HUDEP-2 (cell line): Measurements from ENCODE around the gene SIPA1L2.
A peak's percentile ranks its signal among the peaks of the same experiment; 100 is the strongest.
"Not testable (repeated sequence)": the region's sequence is repeated elsewhere in the genome, so short reads cannot be mapped to it uniquely, and the experiment has no call there.

Experiments used
- DNase-seq, 76 experiments: peaks; one replicate each; lab custom pipeline; 2025; ENCODE audit not compliant: unreplicated experiment in 76 of 76; lab: John Stamatoyannopoulos, UW

The SIPA1L2 gene

GRCh38 chr1:232615306-232615800 is 14.6 kb downstream of the SIPA1L2 start:
- DNase-seq = no peak

GRCh38 chr1:232614811-232615210 is 15.1 kb downstream of the SIPA1L2 start:
- DNase-seq = no peak

GRCh38 chr1:232613752-232614381 is 16.1 kb downstream of the SIPA1L2 start:
- DNase-seq = no peak

- DNase-seq = not testable (repeated sequence)
These were observed 17.1 kb downstream of the SIPA1L2 start for GRCh38 chr1:232612836-232613235.

- DNase-seq = peak in 2 of 76 experiments; percentile 2
These were observed 18.1 kb downstream of the SIPA1L2 start for GRCh38 chr1:232611834-232612233.

DNA sequence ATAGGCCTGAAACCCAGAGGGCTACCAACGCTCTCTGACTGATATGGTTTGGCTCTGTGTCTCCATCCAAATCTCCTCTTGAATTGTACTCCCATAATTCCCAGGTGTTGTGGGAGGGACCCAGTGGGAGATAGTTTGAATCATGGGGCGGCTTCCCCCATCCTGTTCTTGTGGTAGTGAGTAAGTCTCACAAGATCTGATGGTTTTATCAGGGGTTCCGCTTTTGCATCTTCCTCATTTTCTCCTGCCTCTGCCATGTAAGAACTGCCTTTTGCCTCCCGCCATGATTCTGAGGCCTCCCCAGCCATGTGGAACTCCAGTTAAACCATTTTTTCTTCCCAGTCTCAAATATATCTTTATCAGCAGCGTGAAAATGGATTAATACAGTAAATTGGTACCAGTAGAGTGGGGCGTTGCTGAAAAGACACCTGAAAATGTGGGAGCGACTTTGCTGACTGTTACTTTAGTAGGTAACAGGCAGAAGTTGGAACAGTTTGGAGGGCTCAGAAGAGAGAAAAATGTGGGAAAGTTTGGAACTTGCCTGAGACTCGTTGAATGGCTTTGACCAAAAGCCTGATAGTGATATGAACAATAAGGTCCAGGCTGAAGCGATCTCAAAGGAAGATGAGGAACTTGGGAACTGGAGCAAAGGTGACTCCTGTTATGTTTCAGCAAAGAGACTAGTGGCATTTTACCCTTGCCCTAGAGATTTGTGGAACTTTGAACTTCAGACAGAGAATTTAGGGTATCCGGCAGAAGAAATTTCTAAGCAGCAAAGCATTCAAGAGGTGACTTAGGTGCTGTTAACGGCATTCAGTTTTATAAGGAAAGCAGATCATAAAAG is 18.8 kb downstream of the SIPA1L2 start:
- DNase-seq = not testable (repeated sequence)

GRCh38 chr1:232610192-232610901 is 19.6 kb downstream of the SIPA1L2 start:
- DNase-seq = no peak

GRCh38 chr1:232608427-232608826 is 21.5 kb downstream of the SIPA1L2 start:
- DNase-seq = no peak

DNA sequence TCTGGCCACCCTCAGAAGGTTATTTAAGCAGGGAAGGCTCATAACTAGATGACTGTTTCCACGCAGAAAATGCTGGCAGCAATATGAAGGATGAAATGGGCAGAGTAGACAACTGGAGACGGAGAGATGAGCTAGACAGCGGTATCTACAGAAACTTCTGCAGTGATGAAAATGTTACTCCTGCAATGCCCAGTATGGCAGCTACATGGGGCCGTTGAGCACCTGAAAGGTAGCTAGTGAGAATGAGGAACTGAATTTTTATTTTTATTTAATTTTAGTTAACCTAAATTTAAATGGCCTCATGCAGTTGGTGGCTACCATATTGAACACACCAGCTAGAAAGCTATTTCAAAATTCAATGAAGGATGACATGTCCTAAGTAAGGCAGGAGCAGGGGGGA is 27.3 kb downstream of the SIPA1L2 start:
- no peak for DNase-seq

DNA sequence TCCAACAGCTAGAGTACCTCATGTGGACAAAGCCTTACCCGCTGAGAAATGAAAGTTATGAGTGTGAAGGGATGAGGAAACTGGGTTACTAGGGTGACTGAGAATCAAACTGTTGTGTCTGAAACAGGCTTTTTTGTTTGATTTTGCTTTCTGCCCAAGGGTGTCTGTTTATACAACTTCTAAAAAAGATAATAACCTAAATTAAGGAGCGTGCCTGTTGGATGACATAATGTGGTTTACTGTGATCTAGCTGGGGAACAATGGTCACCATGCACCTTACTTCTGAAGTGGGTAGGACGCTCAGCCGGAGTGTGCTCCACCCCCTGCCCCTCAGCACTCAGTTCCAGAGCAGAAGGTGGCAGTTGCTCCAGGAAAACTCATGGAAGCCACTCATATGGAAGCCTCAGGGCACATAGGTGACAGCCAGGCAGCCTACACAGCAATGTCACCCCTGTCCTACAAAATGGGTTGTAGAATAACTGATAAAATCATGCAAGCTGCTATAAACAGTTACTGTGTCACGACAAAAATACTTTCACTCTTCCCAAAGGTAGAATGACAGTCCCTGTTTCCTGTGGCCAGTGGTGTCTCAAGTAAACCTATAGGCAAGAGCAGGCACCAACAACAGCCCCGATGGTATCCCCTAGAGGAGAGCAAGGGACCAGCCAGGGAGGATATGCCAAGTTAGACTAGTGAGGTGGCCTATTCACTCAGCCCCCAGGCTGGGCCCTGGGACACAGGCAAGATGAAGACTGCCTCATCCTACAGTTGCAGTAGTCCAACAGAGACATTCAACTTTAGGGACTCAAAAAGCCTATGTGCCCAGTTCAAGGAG is 29.3 kb downstream of the SIPA1L2 start:
- DNase-seq = no peak

- no peak for DNase-seq
These were observed 30.5 kb downstream of the SIPA1L2 start for GRCh38 chr1:232599178-232600041.

GRCh38 chr1:232598837-232599177 is 31.1 kb downstream of the SIPA1L2 start:
- no peak for DNase-seq

- no peak for DNase-seq
These were observed 31.8 kb downstream of the SIPA1L2 start for GRCh38 chr1:232598133-232598532.

GRCh38 chr1:232597721-232598120 is 32.2 kb downstream of the SIPA1L2 start:
- no peak for DNase-seq

DNA sequence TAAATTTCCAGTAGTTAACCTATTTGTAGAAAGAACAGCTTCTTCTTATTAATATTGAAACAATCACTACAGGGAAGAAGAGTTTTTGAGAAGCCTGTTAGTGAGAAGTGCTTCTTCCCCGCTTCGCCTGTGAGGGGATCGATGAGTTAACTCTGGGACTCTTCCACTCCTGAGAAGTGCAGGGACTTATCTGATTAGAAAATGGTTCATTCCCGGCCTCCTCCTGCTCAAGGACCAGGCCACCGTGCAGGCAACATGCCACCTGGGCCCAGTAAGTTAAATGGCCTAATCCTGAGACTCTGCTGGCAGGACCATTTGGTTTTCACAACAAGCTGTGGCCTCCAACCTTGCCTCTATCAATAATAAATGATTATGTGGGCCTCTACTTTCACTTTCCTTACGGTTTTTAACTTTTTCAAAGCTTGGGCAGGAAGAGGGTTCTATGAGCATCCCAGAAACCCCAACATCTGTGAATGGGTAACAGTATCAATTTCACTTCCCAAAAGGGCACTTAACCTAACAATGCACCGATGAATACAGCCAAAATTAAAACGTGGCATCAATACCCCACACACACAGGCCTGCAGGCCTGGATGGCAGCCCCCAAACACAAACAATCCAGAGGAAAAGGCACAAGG is 33.1 kb downstream of the SIPA1L2 start:
- no peak for DNase-seq

- DNase-seq = no peak
These were observed 34.9 kb downstream of the SIPA1L2 start for GRCh38 chr1:232594768-232595698.

- no peak for DNase-seq
These were observed 36.0 kb downstream of the SIPA1L2 start for GRCh38 chr1:232593717-232594502.
